Measurements from ENCODE around the gene LATS2. TPM values are rescaled to one million over a fixed set of nuclear protein-coding genes. Genes with fewer than 3 reads are reported as not detected.

LATS2 gene
- 1 to 10 TPM; 6.8 to 7.2 TPM for total RNA-seq

DNA sequence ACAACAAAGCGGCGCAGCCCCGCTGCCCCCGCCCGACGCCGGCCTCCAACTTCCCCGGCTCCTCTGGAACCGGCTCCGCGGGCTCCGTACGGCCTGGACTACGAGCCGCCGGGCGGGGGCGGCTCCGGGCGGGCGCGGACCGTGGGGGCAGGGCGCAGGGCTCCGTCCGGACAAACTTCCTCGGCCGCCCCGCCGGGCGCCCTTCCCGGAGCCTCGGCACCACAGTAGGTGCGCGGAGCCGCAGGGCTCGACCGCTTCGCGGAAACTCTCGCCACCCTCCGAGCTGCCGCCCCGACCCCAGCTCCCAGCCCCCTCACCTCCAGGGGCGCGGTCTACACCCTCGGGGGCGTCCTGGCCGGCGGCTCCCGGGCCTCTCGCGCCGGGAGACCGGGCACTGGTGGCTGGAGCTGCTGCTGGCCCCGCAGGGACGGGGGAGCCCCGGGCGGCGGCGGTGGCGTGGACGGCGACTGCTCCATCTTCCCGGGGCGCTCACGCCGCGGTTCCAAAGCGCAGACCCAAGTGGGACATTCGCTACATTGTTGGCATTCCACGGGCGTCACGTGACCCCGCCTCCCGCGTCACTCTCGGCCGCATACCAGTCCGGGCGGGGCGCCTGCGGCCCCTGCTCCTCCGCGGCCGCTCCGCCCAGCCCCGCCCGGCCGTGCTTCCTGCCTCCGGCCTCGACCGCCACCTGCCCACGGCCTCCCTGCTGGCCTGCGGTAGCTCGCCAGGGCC lies at the start of gene LATS2:
Gene LATS2, minus strand, starts transcription at position 558 of the 735 bp plus-strand sequence. CDS start 15,560 bp downstream, outside the sequence.
- Mint-ChIP-seq H3K9me3 (no peaks in the 10 kb centered on the region), H3K4me3 (peak within 1 kb of the TSS; percentile 76 to 93), H3K27me3 (ENCODE audit: low read depth) (peaks cover 30% of the 10 kb centered on the region), H3K4me1 (ENCODE audit: low read depth) (peaks cover 6% of the 10 kb centered on the region), H3K36me3 (ENCODE audit: insufficient read depth in 2 of 2) (peaks cover 1 to 2% of the 10 kb centered on the region in 2 donors), H3K27ac (peak within 1 kb of the TSS; percentile 89)
- ATAC-seq (replicated peaks in 1 of 2) (peak; percentile 83 to 89), DNase-seq (peak; percentile 73 to 82)

DNA sequence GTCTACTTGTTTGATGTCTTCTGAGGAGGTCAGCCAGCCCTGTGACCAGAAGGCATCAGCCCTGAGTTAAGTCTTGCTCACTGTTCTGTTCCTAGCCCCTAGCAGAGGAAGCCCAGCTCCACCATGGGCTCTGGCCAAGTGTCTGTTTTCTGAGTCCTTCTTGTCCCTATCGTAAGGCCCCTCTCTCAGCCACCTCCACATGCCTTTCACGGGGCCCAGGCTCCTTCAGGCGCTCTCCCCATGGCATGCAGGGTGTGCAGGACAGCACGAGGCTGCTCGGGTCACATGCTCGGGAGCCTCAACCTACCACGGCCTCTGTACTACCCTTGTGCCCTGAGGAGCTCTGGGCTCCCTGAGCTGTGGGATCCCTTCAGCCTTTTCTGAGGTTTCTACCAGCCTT lies 47.8 kb upstream of the LATS2 start:
- Mint-ChIP-seq H3K36me3 (ENCODE audit: insufficient read depth in 2 of 2) (no peaks in the 10 kb centered on the region), H3K4me1 (ENCODE audit: low read depth) (no peaks in the 10 kb centered on the region), H3K27me3 (ENCODE audit: low read depth) (no peaks in the 10 kb centered on the region), H3K27ac (no peak overlapping the region), H3K4me3 (no peak overlapping the region), H3K9me3 (no peaks in the 10 kb centered on the region)
- no peak for DNase-seq
- ATAC-seq (replicated peaks in 1 of 2) = no peak

DNA sequence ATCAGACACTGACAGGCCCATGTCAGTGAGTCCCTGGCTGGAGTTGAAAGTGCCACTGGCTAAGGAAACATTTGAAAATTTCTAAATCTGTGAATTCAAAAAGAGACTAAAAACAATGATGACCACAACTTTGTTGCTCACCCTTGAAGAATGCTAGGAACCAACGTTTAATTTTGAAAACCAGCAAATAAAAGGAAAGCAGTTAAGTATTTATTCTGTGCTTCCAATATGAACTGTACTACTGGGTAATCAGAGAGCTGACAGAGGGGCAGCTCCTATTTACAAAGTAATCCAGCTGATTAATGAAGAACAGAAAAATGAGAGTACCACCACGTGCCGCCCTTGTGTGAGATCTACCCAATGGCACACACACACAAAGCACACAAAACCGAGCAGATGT lies 44.7 kb upstream of the LATS2 start:
- Mint-ChIP-seq H3K9me3 (no peaks in the 10 kb centered on the region), H3K27ac (no peak overlapping the region), H3K27me3 (ENCODE audit: low read depth) (no peaks in the 10 kb centered on the region), H3K36me3 (ENCODE audit: insufficient read depth in 2 of 2) (no peaks in the 10 kb centered on the region), H3K4me3 (no peak overlapping the region), H3K4me1 (ENCODE audit: low read depth) (no peaks in the 10 kb centered on the region)
- no peak for ATAC-seq (replicated peaks in 1 of 2)
- DNase-seq = no peak

DNA sequence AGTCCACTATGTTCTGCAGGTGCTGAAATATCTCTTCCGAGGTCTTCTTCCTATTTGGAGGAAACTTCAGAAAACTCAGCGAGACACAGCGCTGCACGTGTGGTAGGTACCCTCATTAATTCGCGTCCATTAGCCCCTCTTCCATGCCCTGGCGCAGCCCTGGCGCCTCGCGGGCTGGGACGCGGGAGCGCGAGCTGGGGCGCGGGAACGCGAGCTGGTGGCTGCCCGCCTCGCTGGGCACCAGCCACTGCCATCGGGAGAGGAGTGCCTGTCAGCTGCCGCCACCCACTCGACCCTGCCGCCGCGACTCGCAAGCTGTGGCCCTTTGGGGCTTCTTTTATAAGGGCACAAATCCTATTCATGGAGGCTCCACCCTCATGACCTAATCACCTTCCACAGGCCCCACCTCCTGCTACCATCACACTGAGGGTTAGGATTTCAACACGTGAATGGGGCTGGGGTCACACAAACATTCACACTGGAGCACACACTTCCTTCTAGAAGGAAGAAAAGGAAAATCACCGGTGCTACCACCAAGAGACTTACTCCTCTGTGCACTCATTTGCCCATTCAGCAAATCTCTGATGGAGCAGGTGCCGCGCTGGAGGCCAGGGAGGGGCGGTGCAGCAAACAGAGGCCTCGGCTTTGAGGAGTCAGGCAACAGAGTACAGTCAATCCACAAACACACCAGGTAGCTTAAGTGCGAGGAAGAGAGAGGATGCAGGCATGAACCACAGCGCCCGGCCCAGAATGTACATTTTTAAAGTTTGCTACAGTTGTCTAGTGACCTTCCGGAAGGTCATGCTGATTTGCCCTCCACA lies 43.0 kb upstream of the LATS2 start:
- Mint-ChIP-seq H3K4me3 (no peak overlapping the region), H3K27ac (no peak overlapping the region), H3K36me3 (ENCODE audit: insufficient read depth in 2 of 2) (no peaks in the 10 kb centered on the region), H3K9me3 (no peaks in the 10 kb centered on the region), H3K27me3 (ENCODE audit: low read depth) (no peaks in the 10 kb centered on the region), H3K4me1 (ENCODE audit: low read depth) (no peaks in the 10 kb centered on the region)
- DNase-seq (no peak), ATAC-seq (replicated peaks in 1 of 2) (no peak)

DNA sequence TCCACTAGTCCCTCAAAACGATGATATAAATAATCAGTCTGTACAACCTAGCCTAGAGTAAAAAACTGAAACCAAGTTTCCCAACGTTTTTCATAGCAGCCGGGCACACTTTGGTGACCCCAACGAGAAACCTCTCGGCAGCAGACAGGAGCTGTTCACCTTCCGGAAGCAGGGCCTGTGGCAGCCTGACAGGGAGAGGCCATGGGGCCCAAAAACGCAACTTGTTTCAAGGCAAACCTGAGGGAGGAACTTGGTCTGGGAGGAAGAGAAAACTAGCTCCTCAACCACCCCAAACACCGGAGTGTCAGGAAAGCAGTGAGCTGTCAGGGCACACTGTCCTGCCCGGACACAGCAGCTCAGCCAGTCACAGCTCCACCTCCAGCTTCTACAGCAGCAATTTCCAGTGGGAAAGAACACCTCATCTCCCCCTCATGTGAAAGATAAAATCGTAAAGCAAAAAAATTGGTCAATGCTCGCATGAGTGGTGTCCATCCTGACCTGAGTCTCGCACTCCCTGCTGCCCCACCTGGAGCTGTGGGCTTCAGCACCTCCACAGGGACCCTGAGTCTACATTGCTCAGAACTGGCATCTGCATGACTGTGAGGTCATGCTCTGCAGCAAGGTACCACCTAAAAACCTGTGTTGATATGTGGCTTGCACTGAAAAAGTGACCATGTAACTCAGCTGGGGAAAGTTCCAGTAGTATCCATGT lies 40.6 kb upstream of the LATS2 start:
- Mint-ChIP-seq H3K36me3 (ENCODE audit: insufficient read depth in 2 of 2) (no peaks in the 10 kb centered on the region), H3K9me3 (no peaks in the 10 kb centered on the region), H3K4me3 (no peak overlapping the region), H3K27me3 (ENCODE audit: low read depth) (no peaks in the 10 kb centered on the region), H3K27ac (no peak overlapping the region), H3K4me1 (ENCODE audit: low read depth) (no peaks in the 10 kb centered on the region)
- ATAC-seq (replicated peaks in 1 of 2) (no peak), DNase-seq (no peak)

DNA sequence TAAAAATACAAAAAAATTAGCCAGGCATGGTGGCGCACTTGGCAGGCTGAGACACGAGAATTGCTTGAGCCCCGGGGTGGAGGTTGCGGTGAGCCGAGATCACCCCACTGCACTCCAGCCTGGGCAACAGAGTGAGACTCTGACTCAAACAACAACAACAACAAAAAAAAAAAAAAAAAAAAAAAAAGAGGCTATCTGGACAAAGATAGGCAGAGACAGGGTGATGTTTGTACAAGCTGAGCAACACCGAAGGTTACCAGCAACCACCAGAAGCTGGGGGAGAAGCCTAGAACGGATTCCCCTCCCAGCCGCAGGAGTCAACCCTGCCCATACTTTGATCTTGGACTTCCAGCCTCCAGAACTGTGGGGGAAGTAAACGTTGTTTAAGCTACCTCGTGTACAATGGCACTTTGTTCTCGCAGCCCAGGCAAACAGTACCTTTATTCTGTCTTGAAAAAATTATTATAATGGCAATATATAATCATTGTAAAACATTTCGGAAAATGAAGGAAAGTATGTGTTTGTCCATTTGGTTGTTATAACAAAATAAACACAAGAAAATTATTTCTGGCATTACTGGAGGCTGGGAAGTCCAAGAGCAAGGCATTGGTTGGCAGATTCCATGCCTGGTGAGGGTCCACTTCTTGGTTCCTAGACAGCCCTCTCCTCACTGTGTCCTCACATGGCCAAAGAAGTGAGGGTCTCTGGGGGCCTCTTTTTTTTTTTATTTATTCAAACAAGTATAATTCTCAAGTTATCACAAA lies 39.8 kb upstream of the LATS2 start:
- Mint-ChIP-seq H3K27ac (no peak overlapping the region), H3K9me3 (no peaks in the 10 kb centered on the region), H3K4me3 (no peak overlapping the region), H3K36me3 (ENCODE audit: insufficient read depth in 2 of 2) (no peaks in the 10 kb centered on the region), H3K4me1 (ENCODE audit: low read depth) (no peaks in the 10 kb centered on the region), H3K27me3 (ENCODE audit: low read depth) (no peaks in the 10 kb centered on the region)
- no peak for ATAC-seq (replicated peaks in 1 of 2)
- no peak for DNase-seq

DNA sequence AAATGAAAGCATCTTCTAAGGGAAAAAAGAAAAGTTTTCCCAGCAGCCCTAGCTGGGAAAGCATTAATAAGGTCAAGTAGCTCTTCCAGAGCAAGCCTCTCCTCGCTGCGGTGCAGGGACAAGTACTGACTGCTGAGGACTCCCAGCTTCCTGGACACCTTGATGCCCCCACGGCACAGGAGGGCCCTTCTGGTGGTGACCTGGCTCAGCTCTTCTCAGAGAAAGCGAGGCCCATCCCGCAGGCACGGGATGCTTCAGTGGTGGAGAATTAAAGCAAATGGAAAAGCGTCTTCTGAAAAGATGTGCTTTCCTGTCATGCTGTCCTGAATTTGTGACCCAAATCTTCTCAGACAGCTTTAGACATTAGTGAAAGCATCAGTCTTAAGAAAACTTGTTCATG lies 38.8 kb upstream of the LATS2 start:
- no peak overlapping the region for H3K4me3 Mint-ChIP-seq
- H3K27me3 Mint-ChIP-seq (ENCODE audit: low read depth) = no peaks in the 10 kb centered on the region
- no peak for ATAC-seq (replicated peaks in 1 of 2)
- no peak for DNase-seq
- no peaks in the 10 kb centered on the region for H3K36me3 Mint-ChIP-seq (ENCODE audit: insufficient read depth in 2 of 2)
- no peak overlapping the region for H3K27ac Mint-ChIP-seq
- H3K9me3 Mint-ChIP-seq = no peaks in the 10 kb centered on the region
- no peaks in the 10 kb centered on the region for H3K4me1 Mint-ChIP-seq (ENCODE audit: low read depth)

DNA sequence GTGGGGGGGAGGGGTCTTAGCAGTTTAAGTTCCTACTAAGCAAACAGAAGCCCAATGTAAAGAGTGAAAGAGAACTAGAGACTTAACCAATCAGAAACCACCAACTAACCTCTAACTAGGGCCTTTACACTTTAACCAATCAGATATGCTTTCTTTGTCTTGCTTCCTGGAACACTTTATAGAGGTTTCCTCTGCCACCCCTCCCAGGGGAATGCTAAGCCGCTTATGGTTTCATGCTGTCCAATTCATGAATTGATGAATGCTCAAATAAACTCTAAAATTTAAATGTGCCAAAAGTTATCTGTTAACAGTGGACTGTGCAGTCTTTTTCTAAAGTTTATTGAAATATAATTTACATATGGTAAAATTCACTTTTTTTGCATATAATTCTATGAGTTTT lies 33.9 kb upstream of the LATS2 start:
- ATAC-seq (replicated peaks in 1 of 2) (no peak), DNase-seq (no peak)
- H3K27me3 Mint-ChIP-seq (ENCODE audit: low read depth) = no peaks in the 10 kb centered on the region
- no peak overlapping the region for H3K27ac Mint-ChIP-seq
- H3K36me3 Mint-ChIP-seq (ENCODE audit: insufficient read depth in 2 of 2) = no peaks in the 10 kb centered on the region
- H3K9me3 Mint-ChIP-seq = no peaks in the 10 kb centered on the region
- H3K4me1 Mint-ChIP-seq (ENCODE audit: low read depth) = peaks cover under 1% of the 10 kb centered on the region
- H3K4me3 Mint-ChIP-seq = no peak overlapping the region

DNA sequence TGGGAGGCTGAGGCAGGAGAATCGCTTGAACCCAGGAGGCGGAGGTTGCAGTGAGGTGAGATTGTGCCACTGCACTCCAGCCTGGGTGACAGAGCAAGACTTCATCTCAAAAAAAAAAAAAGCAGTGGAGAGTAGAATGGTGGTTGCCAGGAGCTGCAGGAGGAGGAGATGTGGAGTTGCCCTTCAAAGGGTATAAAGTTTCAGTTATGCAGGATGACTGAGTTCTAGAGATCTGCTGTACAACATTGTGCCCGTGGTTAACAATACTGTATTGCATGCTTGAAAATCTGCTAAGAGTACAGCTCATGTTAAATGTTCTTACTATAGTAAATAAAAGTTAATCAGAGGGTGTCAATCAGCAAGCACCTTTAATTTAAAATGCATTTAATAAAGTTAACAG lies 28.4 kb upstream of the LATS2 start:
- H3K9me3 Mint-ChIP-seq = no peaks in the 10 kb centered on the region
- peak in 1 of 2 donors; percentile 6 for DNase-seq
- H3K27ac Mint-ChIP-seq = no peak overlapping the region
- H3K4me1 Mint-ChIP-seq (ENCODE audit: low read depth) = peaks cover 12% of the 10 kb centered on the region
- no peaks in the 10 kb centered on the region for H3K36me3 Mint-ChIP-seq (ENCODE audit: insufficient read depth in 2 of 2)
- no peak overlapping the region for H3K4me3 Mint-ChIP-seq
- ATAC-seq (replicated peaks in 1 of 2) = peak; percentile 75 to 83
- no peaks in the 10 kb centered on the region for H3K27me3 Mint-ChIP-seq (ENCODE audit: low read depth)

DNA sequence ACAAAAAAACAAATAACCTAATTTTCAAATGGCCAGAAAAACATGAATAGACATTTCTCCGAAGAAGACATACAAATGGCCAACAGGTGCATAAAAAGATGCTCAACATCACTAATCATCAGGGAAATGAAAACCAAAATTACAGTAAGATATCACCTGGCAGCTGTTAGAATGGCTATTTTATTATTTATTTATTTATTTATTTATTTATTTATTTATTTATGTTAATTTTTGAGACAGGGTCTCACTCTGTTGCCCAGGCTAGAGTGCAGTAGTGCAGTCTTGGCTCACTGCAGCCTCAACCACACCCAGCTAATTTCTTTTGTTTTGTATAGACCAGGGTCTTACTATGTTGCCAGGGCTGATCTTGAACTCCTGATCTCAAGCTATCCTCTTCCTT lies 27.1 kb upstream of the LATS2 start:
- Mint-ChIP-seq H3K27ac (no peak overlapping the region), H3K4me1 (ENCODE audit: low read depth) (peaks cover 12% of the 10 kb centered on the region), H3K36me3 (ENCODE audit: insufficient read depth in 2 of 2) (no peaks in the 10 kb centered on the region), H3K9me3 (no peaks in the 10 kb centered on the region), H3K4me3 (no peak overlapping the region), H3K27me3 (ENCODE audit: low read depth) (no peaks in the 10 kb centered on the region)
- DNase-seq = no peak
- ATAC-seq (replicated peaks in 1 of 2) = no peak

DNA sequence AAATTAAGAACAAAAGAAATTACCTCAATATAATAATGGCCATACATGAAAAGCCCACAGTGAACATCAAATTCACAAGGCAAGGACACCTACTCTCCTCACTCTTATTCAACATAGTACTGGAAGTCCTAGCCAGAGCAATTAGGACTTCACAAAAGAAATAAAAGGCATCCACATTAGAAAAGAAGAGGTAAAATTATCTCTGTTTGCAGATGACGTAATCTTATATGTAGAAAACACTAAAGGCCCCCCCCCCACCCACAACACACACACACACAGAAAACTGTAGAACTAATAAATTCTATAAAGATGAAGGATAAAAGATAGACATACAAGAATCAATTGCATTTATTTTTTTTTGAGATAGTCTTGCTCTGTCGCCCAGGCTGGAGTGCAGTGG lies 25.5 kb upstream of the LATS2 start:
- no peaks in the 10 kb centered on the region for H3K36me3 Mint-ChIP-seq (ENCODE audit: insufficient read depth in 2 of 2)
- H3K27me3 Mint-ChIP-seq (ENCODE audit: low read depth) = no peaks in the 10 kb centered on the region
- no peak for DNase-seq
- peaks cover 12% of the 10 kb centered on the region for H3K4me1 Mint-ChIP-seq (ENCODE audit: low read depth)
- no peak overlapping the region for H3K27ac Mint-ChIP-seq
- H3K4me3 Mint-ChIP-seq = no peak overlapping the region
- no peaks in the 10 kb centered on the region for H3K9me3 Mint-ChIP-seq
- no peak for ATAC-seq (replicated peaks in 1 of 2)

DNA sequence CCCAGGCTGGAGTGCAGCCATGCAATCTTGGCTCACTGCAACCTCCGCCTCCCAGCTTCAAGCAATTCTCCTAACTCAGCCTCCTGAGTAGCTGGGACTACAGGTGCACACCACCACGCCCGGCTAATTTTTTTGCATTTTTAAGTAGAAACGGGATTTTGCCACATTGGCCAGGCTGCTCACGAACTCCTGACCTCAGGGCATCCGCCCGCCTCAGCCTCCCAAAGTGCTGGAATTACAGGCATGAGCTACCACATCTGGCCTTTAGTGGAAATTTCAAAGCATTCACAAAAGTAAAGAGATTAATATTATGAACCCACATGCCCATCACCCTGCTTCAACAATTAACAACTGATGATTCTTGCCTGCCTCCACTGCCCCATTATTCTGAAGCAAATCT lies 20.5 kb upstream of the LATS2 start:
- Mint-ChIP-seq H3K27me3 (ENCODE audit: low read depth) (peaks cover 13% of the 10 kb centered on the region), H3K36me3 (ENCODE audit: insufficient read depth in 2 of 2) (no peaks in the 10 kb centered on the region), H3K4me1 (ENCODE audit: low read depth) (peaks cover 4% of the 10 kb centered on the region), H3K4me3 (no peak overlapping the region), H3K9me3 (no peaks in the 10 kb centered on the region), H3K27ac (no peak overlapping the region)
- DNase-seq (no peak), ATAC-seq (replicated peaks in 1 of 2) (no peak)

DNA sequence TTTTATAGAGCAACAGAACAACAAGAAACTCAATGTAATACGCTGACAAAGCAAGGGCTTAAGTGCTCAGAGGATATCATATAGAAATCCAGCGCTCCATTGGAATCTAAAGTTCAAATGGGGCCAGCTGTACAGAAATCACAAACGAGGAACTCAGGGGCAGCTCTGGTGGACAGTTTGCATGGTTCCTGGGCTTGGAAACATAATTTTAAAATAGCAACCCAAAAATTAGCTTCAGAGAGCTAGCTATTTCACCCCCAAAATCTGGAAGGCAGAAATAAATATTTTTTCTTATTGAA lies 19.2 kb upstream of the LATS2 start:
- Mint-ChIP-seq H3K4me1 (ENCODE audit: low read depth) (peaks cover 4% of the 10 kb centered on the region), H3K4me3 (no peak overlapping the region), H3K27ac (no peak overlapping the region), H3K36me3 (ENCODE audit: insufficient read depth in 2 of 2) (no peaks in the 10 kb centered on the region), H3K9me3 (no peaks in the 10 kb centered on the region), H3K27me3 (ENCODE audit: low read depth) (peaks cover 13% of the 10 kb centered on the region)
- ATAC-seq (replicated peaks in 1 of 2) (no peak), DNase-seq (no peak)

Data from activated T-cell treated with anti-CD3 and anti-CD28 coated beads, Interleukin-2, amount 50 U/mL, for 72 hours (primary cell).